H9 (cell line): Measurements from ENCODE around the gene YAE1. TPM values are rescaled to one million over a fixed set of nuclear protein-coding genes. Genes with fewer than 3 reads are reported as not detected.

ENCODE experiments used
- DNase-seq: peaks from one replicate; pipeline ENCODE4 v3.0.0-alpha.2; 2017
- H2AFZ ChIP-seq: one replicate; pipeline ENCODE4 v1.6.1; 2013; ENCODE audit warnings: mild to moderate bottlenecking, low read length, control low read depth, moderate library complexity
- H2AK5ac ChIP-seq: 2 replicates; pipeline ENCODE4 v1.6.1; 2013; ENCODE audit warnings: low read length, control low read depth, mixed read lengths; ENCODE audit not compliant: insufficient read length
- H2BK120ac ChIP-seq: one replicate; pipeline ENCODE4 v1.6.1; 2013; ENCODE audit warnings: low read depth, mild to moderate bottlenecking, low read length, control low read depth, inconsistent platforms; ENCODE audit not compliant: poor library complexity, severe bottlenecking
- H2BK12ac ChIP-seq: 2 replicates; pipeline ENCODE4 v1.6.1; 2013; ENCODE audit warnings: low read length, control low read depth, mixed read lengths, low read depth; ENCODE audit not compliant: insufficient read length
- H2BK15ac ChIP-seq: 2 replicates; pipeline ENCODE4 v1.6.1; 2013; ENCODE audit warnings: low read depth, low read length, control low read depth
- H2BK20ac ChIP-seq: one replicate; pipeline ENCODE4 v1.6.1; 2013; ENCODE audit warnings: low read depth, mild to moderate bottlenecking, low read length, control low read depth, inconsistent platforms; ENCODE audit not compliant: poor library complexity, severe bottlenecking
- H2BK5ac ChIP-seq: 2 replicates; pipeline ENCODE4 v1.6.1; 2013; ENCODE audit warnings: low read length, control low read depth, mixed read lengths; ENCODE audit not compliant: insufficient read length
- H3K14ac ChIP-seq: 2 replicates; pipeline ENCODE4 v1.6.1; 2013; ENCODE audit warnings: low read length, control low read depth; ENCODE audit not compliant: insufficient read depth
- H3K18ac ChIP-seq: 2 replicates; pipeline ENCODE4 v1.6.1; 2013; ENCODE audit warnings: low read depth, mild to moderate bottlenecking, mixed read lengths, low read length, control low read depth; ENCODE audit not compliant: insufficient read length
- H3K23ac ChIP-seq: 2 replicates; pipeline ENCODE4 v1.6.1; 2013; ENCODE audit warnings: low read length, control low read depth, mixed read lengths, low read depth; ENCODE audit not compliant: insufficient read length
- H3K23me2 ChIP-seq: 2 replicates; pipeline ENCODE4 v1.6.1; 2013; ENCODE audit warnings: low read depth, mild to moderate bottlenecking, mixed read lengths, low read length, control low read depth; ENCODE audit not compliant: insufficient read length, poor library complexity, severe bottlenecking
- H3K27ac ChIP-seq: 2 replicates; pipeline ENCODE4 v1.5.1; 2013; ENCODE audit warnings: low read length, control low read depth, mixed read lengths, low read depth; ENCODE audit not compliant: insufficient read length
- H3K27me3 ChIP-seq: 2 replicates; pipeline ENCODE4 v1.6.1; 2013; ENCODE audit warnings: low read length, control low read depth, inconsistent platforms; ENCODE audit not compliant: insufficient read depth
- H3K4ac ChIP-seq: 2 replicates; pipeline ENCODE4 v1.6.1; 2013; ENCODE audit warnings: low read depth, mild to moderate bottlenecking, control low read depth, inconsistent platforms, low read length, moderate library complexity
- H3K4me1 ChIP-seq: 2 replicates; pipeline ENCODE4 v1.6.1; 2013; ENCODE audit warnings: low read length, control low read depth, inconsistent platforms; ENCODE audit not compliant: insufficient read depth
- H3K4me2 ChIP-seq: 2 replicates; pipeline ENCODE4 v1.6.1; 2013; ENCODE audit warnings: low read length, control low read depth, mixed read lengths; ENCODE audit not compliant: insufficient read length, insufficient read depth
- H3K56ac ChIP-seq: 2 replicates; pipeline ENCODE4 v1.6.1; 2013; ENCODE audit warnings: low read depth, mild to moderate bottlenecking, mixed read lengths, low read length, control low read depth; ENCODE audit not compliant: insufficient read length
- H3K79me1 ChIP-seq: 2 replicates; pipeline ENCODE4 v1.6.1; 2013; ENCODE audit warnings: low read depth, mild to moderate bottlenecking, moderate library complexity, low read length, control low read depth, inconsistent platforms; ENCODE audit not compliant: insufficient read depth, poor library complexity, severe bottlenecking
- H3K79me2 ChIP-seq: 2 replicates; pipeline ENCODE4 v1.6.1; 2013; ENCODE audit warnings: low read length, control low read depth, inconsistent platforms; ENCODE audit not compliant: insufficient read depth
- H3K9ac ChIP-seq: 2 replicates; pipeline ENCODE4 v1.6.1; 2013; ENCODE audit warnings: low read length, control low read depth, mixed read lengths; ENCODE audit not compliant: insufficient read length; ENCODE audit errors: extremely low read depth
- H3K9me3 ChIP-seq: one replicate; pipeline ENCODE4 v1.6.1; 2013; ENCODE audit warnings: low read depth, low read length, inconsistent platforms; ENCODE audit not compliant: control insufficient read depth
- H3T11ph ChIP-seq: one replicate; pipeline ENCODE4 v1.6.1; 2013; ENCODE audit warnings: mild to moderate bottlenecking, low read length, control low read depth, inconsistent platforms
- H4K20me1 ChIP-seq: one replicate; pipeline ENCODE4 v1.6.1; 2013; ENCODE audit not compliant: control insufficient read depth, insufficient read length, insufficient read depth
- H4K5ac ChIP-seq: 2 replicates; pipeline ENCODE4 v1.6.1; 2013; ENCODE audit warnings: low read depth, mild to moderate bottlenecking, mixed read lengths, low read length, control low read depth; ENCODE audit not compliant: insufficient read length
- H4K8ac ChIP-seq: replicated peaks from 2 replicates; pipeline ENCODE4 v1.6.1; 2013; ENCODE audit warnings: low read length, control low read depth, mixed read lengths, low read depth; ENCODE audit not compliant: insufficient read length
- H4K91ac ChIP-seq: 2 replicates; pipeline ENCODE4 v1.6.1; 2013; ENCODE audit warnings: low read depth, mild to moderate bottlenecking, moderate library complexity, mixed read lengths, low read length, control low read depth; ENCODE audit not compliant: insufficient read length
- H3K27ac Mint-ChIP-seq, 3 experiments: 2 replicates in 2 of 3; 3 replicates in 1 of 3; pipeline ENCODE4 v1.8.0; 2020 to 2021; ENCODE audit warnings: mixed read lengths in 3 of 3, mild to moderate bottlenecking in 1 of 3, moderate library complexity in 1 of 3
- H3K27me3 Mint-ChIP-seq: 2 replicates; pipeline ENCODE4 v1.8.0; 2021; ENCODE audit warnings: low read depth, mild to moderate bottlenecking, moderate library complexity, mixed read lengths
- H3K36me3 Mint-ChIP-seq, 3 experiments: 2 replicates in 2 of 3; 3 replicates in 1 of 3; pipeline ENCODE4 v1.8.0; 2020 to 2021; ENCODE audit warnings: low read depth in 3 of 3, mixed read lengths in 3 of 3; ENCODE audit not compliant: insufficient read depth in 1 of 3
- H3K4me1 Mint-ChIP-seq, 2 experiments: 2 replicates each; pipeline ENCODE4 v1.8.0; 2020; ENCODE audit warnings: mixed read lengths in 2 of 2
- H3K4me3 Mint-ChIP-seq, 2 experiments: 2 replicates in 1 of 2; 3 replicates in 1 of 2; pipeline ENCODE4 v1.8.0; 2020 to 2021; ENCODE audit warnings: mild to moderate bottlenecking in 2 of 2, mixed read lengths in 2 of 2, moderate library complexity in 1 of 2
- H3K9me3 Mint-ChIP-seq, 2 experiments: 2 replicates in 1 of 2; 3 replicates in 1 of 2; pipeline ENCODE4 v1.8.0; 2020; ENCODE audit warnings: mild to moderate bottlenecking in 2 of 2, mixed read lengths in 2 of 2, moderate library complexity in 1 of 2
- WGBS: extraction: QIAGEN DNeasy Blood & Tissue Kit; methylation state at CpG from one replicate; pipeline ENCODE4 v1.1.7; 2013; ENCODE audit warnings: missing lambda C conversion rate, low lambda C conversion rate, mixed read lengths; ENCODE audit not compliant: insufficient read length; ENCODE audit errors: extremely low coverage; 5-methylcytosine and 5-hydroxymethylcytosine counted together
- total RNA-seq: library from RNA; stranded (reverse); gene quantifications from 2 replicates; pipeline ENCODE4 v1.2.1, GENCODE V29; 2021
- TF ChIP-seq, protein P1 (sequence below): fragments of 200-600 bp; sonication (generic); conservative IDR thresholded peaks from 3 replicates; pipeline ENCODE4 v1.8.0; 2021; ENCODE audit warnings: antibody characterized with exemption, mild to moderate bottlenecking

Gene YAE1
- total RNA-seq, 1 experiment from 2014 or later: 28.8 TPM

- H3K27ac Mint-ChIP-seq: no peak overlapping the region; a peak in 1 of 7 replicates
- no peak overlapping the region for H2BK5ac ChIP-seq
- no peak overlapping the region for H3K56ac ChIP-seq
- H4K8ac ChIP-seq: no peak overlapping the region
- H3K27me3 Mint-ChIP-seq: no peaks in the 10 kb centered on the region
- no peaks in the 10 kb centered on the region for H3K9me3 ChIP-seq
- no peak overlapping the region for H3K9ac ChIP-seq
- no peak overlapping the region for H4K5ac ChIP-seq
- no peak overlapping the region for H2BK12ac ChIP-seq
- no peaks in the 10 kb centered on the region for H4K20me1 ChIP-seq
- no peak overlapping the region for H3K14ac ChIP-seq
- no peaks in the 10 kb centered on the region for H3K4me1 ChIP-seq
- H3K79me2 ChIP-seq: no peaks in the 10 kb centered on the region
- H3K4me3 Mint-ChIP-seq: no peak overlapping the region
- no peak overlapping the region for H3K4me2 ChIP-seq
- no peak overlapping the region for H2BK15ac ChIP-seq
- no peak overlapping the region for H3K23ac ChIP-seq
- H3K27me3 ChIP-seq: no peaks in the 10 kb centered on the region
- no peaks in the 10 kb centered on the region for H3K79me1 ChIP-seq
- no peak overlapping the region for H3K18ac ChIP-seq
- H3K4me1 Mint-ChIP-seq: peaks cover 4 to 10% of the 10 kb centered on the region in 2 experiments
- no peak overlapping the region for H2AFZ ChIP-seq
- H3K23me2 ChIP-seq: no peaks in the 10 kb centered on the region
- H3K36me3 Mint-ChIP-seq: peaks cover 19 to 42% (median 37%) of the 10 kb centered on the region in 3 experiments
- H3T11ph ChIP-seq: no peak overlapping the region
- H4K91ac ChIP-seq: no peak overlapping the region
- H3K4ac ChIP-seq: no peak overlapping the region
- H2AK5ac ChIP-seq: no peak overlapping the region
- H2BK120ac ChIP-seq: no peak overlapping the region
- no CpG with 5 or more reads among the region's 27 CpGs for WGBS
- H3K9me3 Mint-ChIP-seq: peaks cover 12 to 16% of the 10 kb centered on the region in 2 experiments
- H2BK20ac ChIP-seq: no peak overlapping the region
- no peak overlapping the region for H3K27ac ChIP-seq
- no peak for DNase-seq
- TF ChIP-seq, protein P1, sequence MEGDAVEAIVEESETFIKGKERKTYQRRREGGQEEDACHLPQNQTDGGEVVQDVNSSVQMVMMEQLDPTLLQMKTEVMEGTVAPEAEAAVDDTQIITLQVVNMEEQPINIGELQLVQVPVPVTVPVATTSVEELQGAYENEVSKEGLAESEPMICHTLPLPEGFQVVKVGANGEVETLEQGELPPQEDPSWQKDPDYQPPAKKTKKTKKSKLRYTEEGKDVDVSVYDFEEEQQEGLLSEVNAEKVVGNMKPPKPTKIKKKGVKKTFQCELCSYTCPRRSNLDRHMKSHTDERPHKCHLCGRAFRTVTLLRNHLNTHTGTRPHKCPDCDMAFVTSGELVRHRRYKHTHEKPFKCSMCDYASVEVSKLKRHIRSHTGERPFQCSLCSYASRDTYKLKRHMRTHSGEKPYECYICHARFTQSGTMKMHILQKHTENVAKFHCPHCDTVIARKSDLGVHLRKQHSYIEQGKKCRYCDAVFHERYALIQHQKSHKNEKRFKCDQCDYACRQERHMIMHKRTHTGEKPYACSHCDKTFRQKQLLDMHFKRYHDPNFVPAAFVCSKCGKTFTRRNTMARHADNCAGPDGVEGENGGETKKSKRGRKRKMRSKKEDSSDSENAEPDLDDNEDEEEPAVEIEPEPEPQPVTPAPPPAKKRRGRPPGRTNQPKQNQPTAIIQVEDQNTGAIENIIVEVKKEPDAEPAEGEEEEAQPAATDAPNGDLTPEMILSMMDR: no peak
These were observed 11.1 kb downstream of the YAE1 start for GRCh38 chr7:39577229-39577874.
